Stimulated activated naive CD4-positive, alpha-beta T cell treated with Interleukin-2 at 50 U/mL for 16 hours (primary cell): Measurements from ENCODE around the gene CACNG5.
"Not testable (repeated sequence)": the region's sequence is repeated elsewhere in the genome, so short reads cannot be mapped to it uniquely, and the experiment has no call there.

ENCODE experiments used
- DNase-seq: peaks from one replicate; lab custom pipeline; 2025; lab: John Stamatoyannopoulos, UW

Gene CACNG5

GRCh38 chr17:66849851-66850580 is 15.1 kb downstream of the CACNG5 start:
- no peak for DNase-seq

GRCh38 chr17:66850692-66851091 is 15.8 kb downstream of the CACNG5 start:
- no peak for DNase-seq

GRCh38 chr17:66855204-66855603 is 20.3 kb downstream of the CACNG5 start:
- DNase-seq: no peak

- no peak for DNase-seq
These were observed 23.5 kb downstream of the CACNG5 start for GRCh38 chr17:66858226-66859083.

GRCh38 chr17:66859353-66859752 is 24.4 kb downstream of the CACNG5 start:
- no peak for DNase-seq

- DNase-seq: no peak
These were observed 25.3 kb downstream of the CACNG5 start for GRCh38 chr17:66860204-66860603.

GRCh38 chr17:66863820-66864219 is 28.9 kb downstream of the CACNG5 start:
- no peak for DNase-seq

GRCh38 chr17:66865151-66865550 is 30.2 kb downstream of the CACNG5 start:
- no peak for DNase-seq

GRCh38 chr17:66873962-66874361 is 39.0 kb downstream of the CACNG5 start:
- DNase-seq: no peak

GRCh38 chr17:66884931-66885330 is 50.0 kb downstream of the CACNG5 start:
- DNase-seq: no peak

GRCh38 chr17:66885417-66885816 is 50.5 kb downstream of the CACNG5 start:
- no peak for DNase-seq

GRCh38 chr17:66889480-66890230 is 54.7 kb downstream of the CACNG5 start:
- DNase-seq: no peak

- DNase-seq: no peak
These were observed 57.3 kb downstream of the CACNG5 start for GRCh38 chr17:66892246-66892645.

- no peak for DNase-seq
These were observed 58.5 kb downstream of the CACNG5 start for GRCh38 chr17:66893382-66893781.

- no peak for DNase-seq
These were observed 58.9 kb downstream of the CACNG5 start for GRCh38 chr17:66893863-66894262.

GRCh38 chr17:66897141-66897540 is 62.2 kb downstream of the CACNG5 start:
- DNase-seq: no peak

GRCh38 chr17:66898536-66898935 is 63.6 kb downstream of the CACNG5 start:
- no peak for DNase-seq

GRCh38 chr17:66900126-66901010 is 65.5 kb downstream of the CACNG5 start:
- no peak for DNase-seq

- DNase-seq: not testable (repeated sequence)
These were observed 68.4 kb downstream of the CACNG5 start for GRCh38 chr17:66903296-66903695.

GRCh38 chr17:66903781-66904180 is 68.9 kb downstream of the CACNG5 start:
- DNase-seq: no peak
